A549 (cell line): ENCODE measurements around the gene ZNF580.

Experiments used
- CTCF ChIP-seq: fragments of >200 bp; sonication (Bioruptor Twin); formaldehyde crosslinking; IDR thresholded peaks from 3 replicates; pipeline ENCODE4 v1.5.1; 2016
- KDM1A ChIP-seq: fragments of 200-600 bp; sonication (generic); IDR thresholded peaks from 2 replicates; pipeline ENCODE4 v1.6.1; 2016; ENCODE audit warnings: low read depth, mild to moderate bottlenecking
- NR3C1 ChIP-seq: fragments of >200 bp; sonication (Bioruptor Twin); formaldehyde crosslinking; IDR thresholded peaks from 3 replicates; pipeline ENCODE4 v1.6.1; 2017

GRCh38 chr19:55609326-55609725 lies 31.5 kb upstream of the ZNF580 start:
- no peak for TF ChIP-seq KDM1A
- no peak for TF ChIP-seq NR3C1
- TF ChIP-seq CTCF, result no peak
